MCF 10A (cell line): Measurements from ENCODE around the gene LHX2. TPM values are rescaled to one million over a fixed set of nuclear protein-coding genes. Genes with fewer than 3 reads are reported as not detected.

Source experiments
- BruUV-seq: library from RNA; stranded (reverse); fragments of 400-500 nt; replicated peaks from 2 replicates; lab custom pipeline; 2021; lab: Mats Ljungman, UMichigan
- CTCF ChIA-PET: fragments of 300-600 bp; sonication (Branson Sonifier 250); formaldehyde crosslinking; extraction: SDS; loops from one replicate; lab custom pipeline; 2021; ENCODE audit warnings: antibody characterized with exemption, inconsistent platforms; lab: Yijun Ruan, JAX
- POLR2A ChIA-PET: fragments of 300-600, 350-650 bp; sonication (Branson Sonifier 250); formaldehyde crosslinking; extraction: SDS; loops from one replicate; lab custom pipeline; 2020; ENCODE audit warnings: antibody characterized with exemption, inconsistent platforms; lab: Yijun Ruan, JAX
- DNase-seq: peaks from one replicate; pipeline ENCODE4 v3.0.0-alpha.2; 2018; ENCODE audit not compliant: unreplicated experiment
- H3K27ac Mint-ChIP-seq: one replicate; pipeline ENCODE4 v1.8.0; 2022; ENCODE audit warnings: mild to moderate bottlenecking, low read depth, mixed read lengths; ENCODE audit not compliant: unreplicated experiment
- H3K27me3 Mint-ChIP-seq: one replicate; pipeline ENCODE4 v1.8.0; 2022; ENCODE audit warnings: mixed read lengths; ENCODE audit not compliant: insufficient read depth, unreplicated experiment
- H3K36me3 Mint-ChIP-seq: one replicate; pipeline ENCODE4 v1.8.0; 2022; ENCODE audit warnings: mild to moderate bottlenecking, moderate library complexity, mixed read lengths; ENCODE audit not compliant: insufficient read depth, unreplicated experiment
- H3K4me1 Mint-ChIP-seq: one replicate; pipeline ENCODE4 v1.8.0; 2022; ENCODE audit warnings: mixed read lengths; ENCODE audit not compliant: insufficient read depth, unreplicated experiment
- H3K4me3 Mint-ChIP-seq: one replicate; pipeline ENCODE4 v1.8.0; 2022; ENCODE audit warnings: mild to moderate bottlenecking, moderate library complexity, mixed read lengths; ENCODE audit not compliant: unreplicated experiment
- H3K9me3 Mint-ChIP-seq: one replicate; pipeline ENCODE4 v1.8.0; 2022; ENCODE audit warnings: mixed read lengths; ENCODE audit not compliant: unreplicated experiment
- intact Hi-C: fragments of 100-400 bp; cut with micrococcal nuclease; formaldehyde crosslinking; loops from 2 replicates; pipeline ENCODE4 v1.14.1; 2022
- total RNA-seq: library from RNA; stranded (reverse); gene quantifications from 2 replicates; pipeline ENCODE4 v1.2.3, GENCODE V29; 2022
- TF ChIP-seq, protein P1 (sequence below): fragments of 200-600 bp; IDR thresholded peaks from one replicate; pipeline ENCODE4 v1.8.0; 2022; ENCODE audit warnings: antibody characterized with exemption, mild to moderate bottlenecking; ENCODE audit not compliant: unreplicated experiment

Gene LHX2
- total RNA-seq, 1 experiment from 2014 or later = 0.63 TPM

DNA sequence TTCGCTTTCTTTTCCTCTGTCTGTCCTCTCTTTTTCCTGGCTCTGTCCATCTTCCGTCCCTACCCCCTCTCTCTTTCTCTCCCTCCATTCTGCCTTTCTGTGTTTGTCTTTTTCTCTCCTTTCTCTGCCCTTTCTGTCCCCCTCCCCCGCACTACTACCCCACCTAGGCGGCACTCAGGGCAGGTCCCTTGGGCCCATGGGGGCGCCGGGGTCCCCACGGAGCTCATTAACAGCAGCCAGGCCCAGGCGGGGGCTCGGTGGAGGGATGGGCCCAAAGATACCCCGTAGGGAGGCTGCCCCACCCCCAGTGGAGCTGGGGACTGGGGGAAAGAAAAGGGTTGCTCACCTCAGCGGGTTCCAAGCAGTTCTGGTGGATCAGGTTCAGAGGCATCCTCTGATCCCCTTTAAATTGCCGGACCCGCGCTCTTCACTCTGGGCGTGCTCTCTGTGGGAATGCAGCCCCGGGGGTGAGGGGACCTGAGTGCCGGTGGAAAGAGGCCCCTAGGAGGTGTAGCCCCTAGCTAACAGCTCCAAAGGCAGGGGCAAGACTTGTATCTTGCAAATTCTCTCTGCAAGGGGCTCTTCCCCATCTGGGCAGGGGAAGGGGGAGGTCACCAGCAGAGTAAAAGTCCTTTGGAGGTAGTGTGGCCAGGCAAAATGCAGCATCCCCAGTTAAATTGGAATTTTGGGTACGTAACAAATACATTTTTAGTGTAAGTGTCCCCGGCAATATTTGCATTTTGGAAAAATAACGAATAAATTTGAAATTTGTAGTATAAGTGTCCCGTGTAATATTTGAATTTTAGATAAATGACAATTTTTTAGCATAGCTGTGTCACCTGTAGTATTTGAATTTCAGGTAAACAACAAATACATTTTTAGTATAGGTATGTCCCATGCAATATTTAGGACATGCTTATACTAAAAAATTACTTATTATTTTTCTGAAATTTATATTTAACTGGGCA is 7.4 kb downstream of the LHX2 start:
- no peak overlapping the region for H3K27ac Mint-ChIP-seq
- peaks cover 48% of the 10 kb centered on the region for H3K27me3 Mint-ChIP-seq
- peak overlapping the region; percentile 59 for H3K4me3 Mint-ChIP-seq
- no TSS peak for BruUV-seq
- H3K9me3 Mint-ChIP-seq = no peaks in the 10 kb centered on the region
- DNase-seq = no peak
- ChIA-PET CTCF (interaction anchor here (0.6 to 0.7 kb wide), 2 partner anchors 8 to 378 kb away, joined by 3 read pairs; no protein-coding TSS in a partner anchor), POLR2A (interaction anchor here (0.6 kb wide), 1 partner anchor 979 kb away, joined by 3 read pairs; no protein-coding TSS in a partner anchor)
- peaks cover 11% of the 10 kb centered on the region for H3K4me1 Mint-ChIP-seq
- H3K36me3 Mint-ChIP-seq = peaks cover 5% of the 10 kb centered on the region
- TF ChIP-seq, protein P1, sequence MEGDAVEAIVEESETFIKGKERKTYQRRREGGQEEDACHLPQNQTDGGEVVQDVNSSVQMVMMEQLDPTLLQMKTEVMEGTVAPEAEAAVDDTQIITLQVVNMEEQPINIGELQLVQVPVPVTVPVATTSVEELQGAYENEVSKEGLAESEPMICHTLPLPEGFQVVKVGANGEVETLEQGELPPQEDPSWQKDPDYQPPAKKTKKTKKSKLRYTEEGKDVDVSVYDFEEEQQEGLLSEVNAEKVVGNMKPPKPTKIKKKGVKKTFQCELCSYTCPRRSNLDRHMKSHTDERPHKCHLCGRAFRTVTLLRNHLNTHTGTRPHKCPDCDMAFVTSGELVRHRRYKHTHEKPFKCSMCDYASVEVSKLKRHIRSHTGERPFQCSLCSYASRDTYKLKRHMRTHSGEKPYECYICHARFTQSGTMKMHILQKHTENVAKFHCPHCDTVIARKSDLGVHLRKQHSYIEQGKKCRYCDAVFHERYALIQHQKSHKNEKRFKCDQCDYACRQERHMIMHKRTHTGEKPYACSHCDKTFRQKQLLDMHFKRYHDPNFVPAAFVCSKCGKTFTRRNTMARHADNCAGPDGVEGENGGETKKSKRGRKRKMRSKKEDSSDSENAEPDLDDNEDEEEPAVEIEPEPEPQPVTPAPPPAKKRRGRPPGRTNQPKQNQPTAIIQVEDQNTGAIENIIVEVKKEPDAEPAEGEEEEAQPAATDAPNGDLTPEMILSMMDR = no peak
- intact Hi-C loops = no loop called here

DNA sequence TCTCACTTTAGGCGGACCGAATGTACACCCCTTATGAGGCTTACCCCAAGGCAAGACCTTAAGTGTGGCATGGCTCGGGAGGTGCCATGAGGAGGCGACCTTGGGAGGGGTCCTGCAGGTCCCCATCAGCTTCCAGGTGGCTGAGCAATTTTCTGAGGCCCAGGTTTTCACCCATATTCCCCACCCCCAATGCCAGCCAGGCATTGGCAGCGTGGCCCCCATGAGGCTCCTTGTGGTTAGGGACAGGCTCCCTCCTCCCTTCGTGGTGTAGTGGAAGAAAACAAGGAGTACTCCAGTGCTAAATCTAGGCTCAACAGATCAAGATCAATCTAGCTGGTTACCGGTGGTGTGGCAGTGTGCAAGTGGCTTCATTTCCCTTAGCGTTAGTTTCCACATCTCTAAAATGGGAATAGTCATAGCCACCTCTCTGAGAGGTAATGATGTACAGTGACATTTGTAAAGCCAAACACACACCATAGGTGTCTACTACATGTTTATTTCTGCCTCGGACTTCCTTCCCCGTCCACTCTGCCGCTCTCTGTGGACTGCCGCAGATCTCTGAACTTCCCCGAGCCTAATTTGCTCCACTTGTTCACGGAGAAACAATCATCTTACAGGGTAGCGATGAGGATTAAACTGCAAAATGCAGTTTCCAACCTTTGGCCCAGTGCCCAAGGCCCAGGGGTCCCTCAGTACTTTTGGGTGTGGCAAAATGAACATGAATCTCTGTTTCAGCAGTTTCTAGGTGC is 8.4 kb downstream of the LHX2 start:
- Mint-ChIP-seq H3K36me3 (peaks cover 5% of the 10 kb centered on the region), H3K9me3 (no peaks in the 10 kb centered on the region), H3K4me3 (no peak overlapping the region), H3K4me1 (peaks cover 11% of the 10 kb centered on the region), H3K27me3 (peaks cover 48% of the 10 kb centered on the region), H3K27ac (no peak overlapping the region)
- intact Hi-C loops = no loop called here
- no TSS peak for BruUV-seq
- CTCF ChIA-PET = interaction anchor here (0.7 kb wide), 1 partner anchor 9 kb away, joined by 3 read pairs; no protein-coding TSS in a partner anchor
- TF ChIP-seq, protein P1 = no peak
- POLR2A ChIA-PET = interaction anchor here (0.6 kb wide), 1 partner anchor 980 kb away, joined by 3 read pairs; no protein-coding TSS in a partner anchor
- no peak for DNase-seq

DNA sequence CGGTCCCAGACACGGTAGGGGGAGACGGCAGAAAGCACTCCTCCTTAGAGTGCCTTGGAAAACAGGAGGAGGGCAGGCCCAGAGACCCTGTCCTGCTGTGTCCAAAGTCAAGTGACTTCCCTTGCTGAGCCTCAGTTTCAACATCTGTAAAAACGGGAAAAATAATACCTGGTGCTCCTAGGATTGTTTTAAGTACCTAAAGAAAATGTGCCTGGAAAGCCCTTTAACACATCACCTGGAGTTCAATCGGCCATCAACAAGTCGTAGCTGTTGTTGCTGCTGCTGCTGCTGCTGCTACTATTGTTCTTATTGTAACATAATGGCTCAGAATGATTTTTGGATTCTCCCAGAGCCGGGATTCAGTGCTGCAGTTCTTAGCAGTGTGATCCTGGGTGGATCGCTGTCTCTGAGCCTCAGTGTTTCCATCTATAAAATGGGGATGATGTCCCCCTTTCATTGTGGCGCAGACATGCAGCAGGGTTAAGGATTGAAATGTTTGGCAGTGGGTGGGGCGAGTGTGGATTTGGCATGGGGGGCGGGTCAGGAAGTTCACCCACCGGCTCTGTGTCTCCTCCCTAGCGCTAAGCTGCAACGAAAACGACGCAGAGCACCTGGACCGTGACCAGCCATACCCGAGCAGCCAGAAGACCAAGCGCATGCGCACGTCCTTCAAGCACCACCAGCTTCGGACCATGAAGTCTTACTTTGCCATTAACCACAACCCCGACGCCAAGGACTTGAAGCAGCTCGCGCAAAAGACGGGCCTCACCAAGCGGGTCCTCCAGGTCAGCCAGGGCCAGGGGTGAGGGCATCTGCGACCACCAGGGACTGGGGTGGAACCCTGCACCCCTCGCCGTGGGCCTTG is 9.2 kb downstream of the LHX2 start:
- no peak overlapping the region for H3K4me3 Mint-ChIP-seq
- intact Hi-C loops = no loop called here
- H3K36me3 Mint-ChIP-seq = peaks cover 5% of the 10 kb centered on the region
- no peak overlapping the region for H3K27ac Mint-ChIP-seq
- peaks cover 48% of the 10 kb centered on the region for H3K27me3 Mint-ChIP-seq
- no peaks in the 10 kb centered on the region for H3K9me3 Mint-ChIP-seq
- peaks cover 11% of the 10 kb centered on the region for H3K4me1 Mint-ChIP-seq
- no TSS peak for BruUV-seq
- TF ChIP-seq, protein P1 = no peak
- DNase-seq = no peak
- ChIA-PET CTCF (no interaction called here), POLR2A (no interaction called here)
